AG04450 (cell line): ENCODE data around the gene OR51G2. TPM values are rescaled to one million over a fixed set of nuclear protein-coding genes. Genes with fewer than 3 reads are reported as not detected.

ENCODE experiments used
- CTCF ChIA-PET: fragments of 300-600, 350-600 bp; formaldehyde crosslinking; extraction: SDS; loops from one replicate; lab custom pipeline; 2022; ENCODE audit warnings: antibody characterized with exemption, inconsistent platforms; lab: Charles Lee
- POLR2A ChIA-PET: fragments of 350-600 bp; formaldehyde crosslinking; extraction: SDS; loops from one replicate; lab custom pipeline; 2021; ENCODE audit warnings: antibody characterized with exemption, inconsistent platforms; lab: Yijun Ruan, JAX
- DNase-seq: peaks from one replicate; pipeline ENCODE4 v3.0.0-alpha.2; 2011; ENCODE audit warnings: low read depth, low spot score
- H3K27ac ChIP-seq: one replicate; pipeline ENCODE4 v1.5.1; 2012; ENCODE audit warnings: low read depth, low read length, control low read depth
- H3K27me3 ChIP-seq: one replicate; pipeline ENCODE4 v1.6.0; 2012; ENCODE audit warnings: low read length; ENCODE audit not compliant: control insufficient read depth, insufficient read depth
- H3K4me3 ChIP-seq: 2 replicates; pipeline ENCODE4 v1.5.1; 2011; ENCODE audit warnings: mild to moderate bottlenecking, low read depth, low read length, control low read depth
- H3K9me3 ChIP-seq: 2 replicates; pipeline ENCODE4 v1.5.1; 2012; ENCODE audit warnings: low read length; ENCODE audit not compliant: control insufficient read depth, insufficient read depth
- polyA plus RNA-seq: library from polyadenylated mRNA; depleted of rRNA; stranded (reverse); fragments of >200 nt; gene quantifications from 2 replicates; pipeline ENCODE4 v1.2.3, GENCODE V29; 2011; rRNA removed
- TF ChIP-seq, protein P1 (sequence below): IDR thresholded peaks from 2 replicates; pipeline ENCODE4 v1.5.1; 2011; ENCODE audit warnings: low read depth, low read length, control low read depth, inconsistent platforms

Gene OR51G2
- polyA plus RNA-seq, 1 experiment: not detected

DNA sequence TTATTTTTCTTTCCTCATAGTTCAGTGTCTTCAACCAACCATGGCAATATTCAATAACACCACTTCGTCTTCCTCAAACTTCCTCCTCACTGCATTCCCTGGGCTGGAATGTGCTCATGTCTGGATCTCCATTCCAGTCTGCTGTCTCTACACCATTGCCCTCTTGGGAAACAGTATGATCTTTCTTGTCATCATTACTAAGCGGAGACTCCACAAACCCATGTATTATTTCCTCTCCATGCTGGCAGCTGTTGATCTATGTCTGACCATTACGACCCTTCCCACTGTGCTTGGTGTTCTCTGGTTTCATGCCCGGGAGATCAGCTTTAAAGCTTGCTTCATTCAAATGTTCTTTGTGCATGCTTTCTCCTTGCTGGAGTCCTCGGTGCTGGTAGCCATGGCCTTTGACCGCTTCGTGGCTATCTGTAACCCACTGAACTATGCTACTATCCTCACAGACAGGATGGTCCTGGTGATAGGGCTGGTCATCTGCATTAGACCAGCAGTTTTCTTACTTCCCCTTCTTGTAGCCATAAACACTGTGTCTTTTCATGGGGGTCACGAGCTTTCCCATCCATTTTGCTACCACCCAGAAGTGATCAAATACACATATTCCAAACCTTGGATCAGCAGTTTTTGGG, 37.2 kb downstream of the OR51G2 start, which contains the start of gene OR51T1:
OR51T1 (plus strand) TSS at position 41 of the 641 bp plus-strand sequence; CDS start at position 41, 0 bp downstream.
- H3K27ac ChIP-seq: no peak within 1 kb of the TSS
- H3K4me3 ChIP-seq: no peak within 1 kb of the TSS
- H3K9me3 ChIP-seq: no peaks in the 10 kb centered on the region
- TF ChIP-seq, protein P1, sequence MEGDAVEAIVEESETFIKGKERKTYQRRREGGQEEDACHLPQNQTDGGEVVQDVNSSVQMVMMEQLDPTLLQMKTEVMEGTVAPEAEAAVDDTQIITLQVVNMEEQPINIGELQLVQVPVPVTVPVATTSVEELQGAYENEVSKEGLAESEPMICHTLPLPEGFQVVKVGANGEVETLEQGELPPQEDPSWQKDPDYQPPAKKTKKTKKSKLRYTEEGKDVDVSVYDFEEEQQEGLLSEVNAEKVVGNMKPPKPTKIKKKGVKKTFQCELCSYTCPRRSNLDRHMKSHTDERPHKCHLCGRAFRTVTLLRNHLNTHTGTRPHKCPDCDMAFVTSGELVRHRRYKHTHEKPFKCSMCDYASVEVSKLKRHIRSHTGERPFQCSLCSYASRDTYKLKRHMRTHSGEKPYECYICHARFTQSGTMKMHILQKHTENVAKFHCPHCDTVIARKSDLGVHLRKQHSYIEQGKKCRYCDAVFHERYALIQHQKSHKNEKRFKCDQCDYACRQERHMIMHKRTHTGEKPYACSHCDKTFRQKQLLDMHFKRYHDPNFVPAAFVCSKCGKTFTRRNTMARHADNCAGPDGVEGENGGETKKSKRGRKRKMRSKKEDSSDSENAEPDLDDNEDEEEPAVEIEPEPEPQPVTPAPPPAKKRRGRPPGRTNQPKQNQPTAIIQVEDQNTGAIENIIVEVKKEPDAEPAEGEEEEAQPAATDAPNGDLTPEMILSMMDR: no peak
- no peak for DNase-seq
- ChIA-PET POLR2A (interaction anchor here (0.5 kb wide), 1 partner anchor 1761 kb away, joined by 3 read pairs; no protein-coding TSS in a partner anchor), CTCF (interaction anchor here (0.9 kb wide), 1 partner anchor 245 kb away, joined by 3 read pairs; the partner anchor contains the start of gene OR51D1)
- no peaks in the 10 kb centered on the region for H3K27me3 ChIP-seq

DNA sequence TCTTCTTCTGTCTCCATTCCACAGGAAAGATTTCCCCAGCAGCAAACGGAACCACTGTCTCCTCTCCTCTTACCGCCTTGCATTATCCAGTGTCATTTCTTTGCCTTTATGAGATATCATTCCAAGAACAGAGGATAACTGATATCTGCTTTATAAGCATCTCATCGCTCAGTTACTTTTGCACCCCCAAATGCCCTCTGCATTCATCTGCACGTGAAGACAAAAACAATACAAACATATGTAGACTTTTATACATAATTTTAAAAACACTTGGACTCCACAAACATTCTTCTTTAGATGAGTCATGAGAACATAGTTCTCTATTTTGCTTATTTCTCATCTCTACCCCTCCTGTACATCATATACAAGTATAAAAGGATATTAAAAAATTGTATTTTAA, 38.0 kb downstream of the OR51G2 start:
- no peak overlapping the region for H3K27ac ChIP-seq
- ChIA-PET POLR2A (no interaction called here), CTCF (interaction anchor here (0.9 kb wide), 1 partner anchor 244 kb away, joined by 3 read pairs; the partner anchor contains the start of gene OR51D1)
- H3K4me3 ChIP-seq: no peak overlapping the region
- DNase-seq: no peak
- TF ChIP-seq, protein P1: no peak
- no peaks in the 10 kb centered on the region for H3K27me3 ChIP-seq
- H3K9me3 ChIP-seq: no peaks in the 10 kb centered on the region

DNA sequence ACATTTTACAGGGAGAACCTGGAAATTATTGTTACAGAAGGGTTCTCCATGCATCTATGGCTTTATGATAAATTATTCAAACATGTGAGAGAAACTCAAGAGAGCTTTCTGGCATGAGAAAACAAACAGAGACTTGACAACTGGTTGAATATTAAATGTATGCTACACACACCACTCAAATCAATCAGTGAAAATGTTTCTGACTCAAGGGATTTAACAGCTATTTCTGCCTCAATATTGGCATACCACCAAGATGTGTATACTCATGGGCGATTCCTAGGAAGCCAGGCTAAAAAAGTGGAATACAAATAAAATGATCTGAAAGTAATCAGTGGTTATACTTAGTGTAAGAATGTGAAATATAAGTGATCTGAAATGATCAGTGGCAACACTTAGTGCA, 53.3 kb downstream of the OR51G2 start:
- ChIA-PET CTCF (no interaction called here), POLR2A (no interaction called here)
- Histone ChIP-seq H3K27me3 (no peaks in the 10 kb centered on the region), H3K4me3 (no peak overlapping the region), H3K9me3 (no peaks in the 10 kb centered on the region), H3K27ac (no peak overlapping the region)
- TF ChIP-seq, protein P1: no peak
- no peak for DNase-seq

DNA sequence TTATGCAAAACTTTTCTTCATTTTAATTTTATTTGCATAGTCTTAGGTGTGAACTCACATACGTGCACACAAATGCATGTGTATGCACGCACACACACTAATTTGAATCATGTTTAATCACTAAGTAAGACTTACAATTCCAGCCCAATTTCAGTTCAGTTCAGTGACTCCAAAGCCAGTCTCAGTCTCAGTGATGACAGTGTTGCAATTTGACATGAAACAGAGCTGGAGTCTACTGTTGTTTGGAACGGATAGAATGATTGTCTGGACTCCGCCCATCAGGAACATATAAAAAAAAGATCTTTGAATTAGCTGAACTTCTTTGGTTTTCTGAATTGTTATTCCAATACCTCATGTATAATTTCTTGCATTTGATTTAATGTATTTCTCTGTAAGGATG, 55.3 kb downstream of the OR51G2 start:
- Histone ChIP-seq H3K27ac (no peak overlapping the region), H3K4me3 (no peak overlapping the region), H3K27me3 (no peaks in the 10 kb centered on the region), H3K9me3 (no peaks in the 10 kb centered on the region)
- no peak for DNase-seq
- CTCF ChIA-PET: no interaction called here
- TF ChIP-seq, protein P1: no peak
- POLR2A ChIA-PET: no interaction called here

Other genes starting within 250 kb of the OR51G2 start
- gene OR51E2, start 221.5 kb downstream of the OR51G2 start, polyA plus RNA-seq: 0.77 and 0.79 TPM in 2 replicates
- 0.07 TPM in 1 of 2 replicates, not detected in the other for gene MMP26, start 214.6 kb downstream of the OR51G2 start, polyA plus RNA-seq
- gene OR51F1, start 149.4 kb downstream of the OR51G2 start, polyA plus RNA-seq: not detected in 2 replicates
- not detected in 2 replicates for gene OR52R1, start 115.0 kb downstream of the OR51G2 start, polyA plus RNA-seq
- gene OR51F2, start 98.0 kb downstream of the OR51G2 start, polyA plus RNA-seq: not detected in 2 replicates
- not detected in 2 replicates for gene OR51S1, start 70.1 kb downstream of the OR51G2 start, polyA plus RNA-seq
- gene OR51T1, start 37.5 kb downstream of the OR51G2 start, polyA plus RNA-seq: not detected in 2 replicates
- gene OR51A7, start 15.6 kb downstream of the OR51G2 start, polyA plus RNA-seq: not detected in 2 replicates
- gene OR51G1, start 5.0 kb upstream of the OR51G2 start, polyA plus RNA-seq: not detected in 2 replicates
- not detected in 2 replicates for gene OR51A4, start 28.3 kb upstream of the OR51G2 start, polyA plus RNA-seq
- gene OR51A2, start 36.4 kb upstream of the OR51G2 start, polyA plus RNA-seq: not detected in 2 replicates
- gene OR51L1, start 75.5 kb upstream of the OR51G2 start, polyA plus RNA-seq: not detected in 2 replicates
- not detected in 2 replicates for gene OR52J3, start 127.2 kb upstream of the OR51G2 start, polyA plus RNA-seq
- gene OR52E2, start 140.3 kb upstream of the OR51G2 start, polyA plus RNA-seq: not detected in 2 replicates
- gene OR52E1, start 150.2 kb upstream of the OR51G2 start, polyA plus RNA-seq: not detected in 2 replicates
- not detected in 2 replicates for gene OR52A5, start 219.0 kb upstream of the OR51G2 start, polyA plus RNA-seq
- gene OR52A1, start 235.4 kb upstream of the OR51G2 start, polyA plus RNA-seq: not detected in 2 replicates